Amniotic epithelial cell (primary cell): ENCODE measurements around the gene BNC1.
"Not testable (repeated sequence)": the region's sequence is repeated elsewhere in the genome, so short reads cannot be mapped to it uniquely, and the experiment has no call there.

Experiments
- DNase-seq: peaks from one replicate; pipeline ENCODE4 v3.0.0-alpha.2; 2010; ENCODE audit warnings: low read depth

The BNC1 gene

DNA sequence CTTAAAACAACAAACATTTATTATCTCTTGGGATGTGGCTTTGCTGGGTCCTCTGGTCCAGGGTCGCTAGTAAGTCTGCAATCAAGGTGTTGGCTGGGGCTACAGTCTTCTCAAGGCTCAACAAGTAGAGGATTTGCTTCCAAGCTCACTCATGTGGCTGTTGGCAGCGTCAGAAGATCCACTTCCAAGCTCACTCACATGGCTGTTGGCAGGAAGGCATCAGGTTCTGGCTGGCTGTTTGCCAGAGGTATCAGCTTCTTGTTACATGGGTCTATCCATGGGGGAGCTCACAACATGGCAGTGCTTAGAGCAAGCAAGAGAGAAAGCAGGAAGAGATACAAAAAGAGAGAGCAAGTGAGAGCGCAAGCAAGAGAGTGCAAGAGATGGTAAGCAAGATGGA is 15.0 kb upstream of the BNC1 start:
- DNase-seq = no peak

DNA sequence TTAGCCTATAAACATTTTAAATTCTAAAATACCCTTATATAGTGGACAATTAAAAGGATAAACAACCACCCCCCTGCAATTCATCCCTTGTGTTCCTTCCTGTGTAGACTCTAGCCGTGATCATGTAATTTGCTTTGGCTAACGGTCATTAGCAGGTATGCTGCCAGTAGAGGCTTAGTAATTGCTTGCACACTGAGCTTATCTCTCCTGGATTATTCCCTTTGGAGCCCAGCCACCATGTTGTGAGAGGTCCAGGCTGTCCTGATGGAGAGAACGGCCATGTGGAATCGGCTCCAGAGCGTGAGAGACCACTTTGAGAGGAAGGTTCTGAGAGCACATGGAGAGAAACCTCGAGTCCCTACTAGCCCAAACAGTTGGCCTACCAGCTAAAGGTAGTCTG is 11.0 kb upstream of the BNC1 start:
- DNase-seq = no peak

DNA sequence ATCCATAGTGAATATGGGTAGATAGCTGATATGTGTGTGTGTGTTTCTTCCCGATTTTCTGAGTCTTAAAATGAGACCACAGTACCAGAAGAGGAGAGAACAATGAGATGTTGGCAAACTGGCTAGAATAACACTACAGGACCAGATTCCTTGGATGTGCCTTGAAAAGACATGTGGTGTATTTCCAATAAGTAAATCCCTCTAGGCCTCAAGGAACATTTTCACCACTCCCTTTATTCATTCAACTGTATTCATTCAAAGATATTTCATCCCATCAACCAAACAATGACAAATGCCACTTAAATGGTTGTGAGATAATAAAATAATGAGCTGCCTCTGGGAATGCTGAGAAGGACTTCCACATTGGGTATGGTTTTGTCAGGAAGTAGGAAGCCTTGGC is 8.7 kb upstream of the BNC1 start:
- no peak for DNase-seq

DNA sequence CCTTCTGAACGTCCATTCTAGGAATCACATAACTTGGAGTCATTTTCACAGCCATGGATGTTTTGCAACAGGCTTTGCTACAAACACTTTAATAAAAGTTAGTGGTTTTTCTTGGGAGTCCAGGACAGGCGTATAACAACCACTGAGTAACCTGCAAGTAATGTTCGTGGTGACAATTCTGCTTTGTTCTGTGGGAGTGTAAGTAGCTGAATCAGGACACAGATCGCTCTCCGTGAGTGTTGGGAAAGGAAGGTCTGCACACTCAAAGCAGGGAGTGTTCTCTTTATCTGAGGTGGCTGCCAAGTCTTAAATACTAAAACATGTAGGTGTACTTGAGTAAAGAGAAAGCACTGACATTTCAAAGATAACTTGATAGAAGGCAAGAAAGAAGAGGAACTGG is 7.9 kb upstream of the BNC1 start:
- peak; percentile 83 for DNase-seq

DNA sequence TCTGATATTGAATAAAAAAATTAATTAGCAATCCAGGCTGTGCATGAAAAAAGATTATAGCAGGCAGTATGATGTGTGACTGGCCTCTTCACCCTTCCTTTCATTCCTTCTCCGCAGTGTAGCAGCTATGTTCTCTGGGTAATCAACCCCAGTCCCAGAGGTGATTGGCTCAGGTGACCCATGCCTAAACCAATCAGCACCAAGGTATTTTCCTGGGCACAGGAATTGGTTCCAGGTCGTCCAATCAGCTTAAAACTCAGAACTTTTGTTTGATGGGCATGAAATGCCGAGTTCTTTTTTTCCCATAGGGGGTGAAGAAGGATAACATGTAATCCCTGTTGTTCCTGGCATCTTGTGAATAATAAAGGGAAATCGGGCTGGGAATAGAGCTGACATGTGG is 5.8 kb upstream of the BNC1 start:
- DNase-seq = no peak

DNA sequence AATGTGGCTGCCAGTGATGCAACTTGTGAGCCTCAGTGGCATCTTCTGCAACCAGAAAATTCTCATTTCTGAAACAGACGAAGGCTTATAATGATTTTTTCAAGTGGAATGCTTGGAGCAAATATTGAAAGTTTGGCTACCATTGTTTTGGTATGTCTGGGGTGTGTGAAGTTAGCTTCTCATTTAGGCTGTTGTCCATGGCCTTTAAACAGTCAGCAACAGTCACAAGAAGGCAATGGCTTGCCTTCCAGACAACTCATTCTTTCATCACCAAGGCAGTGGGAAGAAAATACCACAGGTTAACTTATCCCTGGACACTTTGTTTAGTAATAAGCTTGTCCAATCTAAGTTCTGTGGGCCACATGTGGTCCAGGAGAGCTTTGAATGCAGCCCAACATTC is 4.7 kb upstream of the BNC1 start:
- DNase-seq = peak; percentile 68

DNA sequence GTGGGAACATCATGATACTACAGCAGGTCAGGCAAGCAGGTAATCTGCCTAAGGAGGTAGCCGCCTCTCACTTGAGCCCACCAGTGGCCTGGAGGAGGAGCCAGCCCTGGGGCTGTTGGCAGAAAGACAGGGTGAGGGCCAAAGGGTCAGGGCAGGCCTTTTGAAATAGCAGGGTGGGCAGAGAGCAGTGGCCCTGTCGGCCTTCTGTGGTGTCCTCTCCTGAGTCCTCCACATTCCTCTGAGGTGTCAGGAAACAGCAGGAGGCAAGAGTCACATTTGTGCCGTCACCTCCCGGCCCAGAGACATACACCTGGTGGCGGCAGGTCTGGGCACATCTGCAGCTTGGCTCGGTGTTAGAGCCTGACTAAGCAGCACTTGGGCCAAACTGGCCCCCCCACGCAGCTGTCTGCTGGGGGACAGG is 3.9 kb upstream of the BNC1 start:
- no peak for DNase-seq

DNA sequence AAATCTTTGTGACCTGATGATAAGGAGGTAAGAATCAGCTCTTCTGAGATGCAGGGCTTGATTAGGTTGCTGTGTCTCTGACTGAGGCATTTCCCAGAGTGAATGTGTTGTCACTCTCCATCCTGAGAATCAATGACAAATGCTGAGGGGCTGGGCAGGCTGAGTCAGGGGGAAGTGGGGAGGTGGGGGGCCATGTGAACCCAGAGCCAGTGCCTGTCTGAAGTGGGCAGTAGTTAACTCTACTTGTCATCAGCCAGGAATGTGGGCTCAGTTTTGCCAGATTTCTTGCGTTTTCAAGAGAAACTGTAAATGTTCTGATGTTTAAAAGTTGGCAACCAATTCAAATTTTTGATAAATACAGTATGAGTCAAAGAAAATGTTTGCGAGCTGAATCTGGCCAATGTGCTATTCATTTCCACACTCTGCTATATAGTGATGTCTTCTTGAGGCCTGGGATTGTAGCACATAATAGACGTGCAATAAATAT is 3.1 kb upstream of the BNC1 start:
- peak; percentile 98 for DNase-seq

DNA sequence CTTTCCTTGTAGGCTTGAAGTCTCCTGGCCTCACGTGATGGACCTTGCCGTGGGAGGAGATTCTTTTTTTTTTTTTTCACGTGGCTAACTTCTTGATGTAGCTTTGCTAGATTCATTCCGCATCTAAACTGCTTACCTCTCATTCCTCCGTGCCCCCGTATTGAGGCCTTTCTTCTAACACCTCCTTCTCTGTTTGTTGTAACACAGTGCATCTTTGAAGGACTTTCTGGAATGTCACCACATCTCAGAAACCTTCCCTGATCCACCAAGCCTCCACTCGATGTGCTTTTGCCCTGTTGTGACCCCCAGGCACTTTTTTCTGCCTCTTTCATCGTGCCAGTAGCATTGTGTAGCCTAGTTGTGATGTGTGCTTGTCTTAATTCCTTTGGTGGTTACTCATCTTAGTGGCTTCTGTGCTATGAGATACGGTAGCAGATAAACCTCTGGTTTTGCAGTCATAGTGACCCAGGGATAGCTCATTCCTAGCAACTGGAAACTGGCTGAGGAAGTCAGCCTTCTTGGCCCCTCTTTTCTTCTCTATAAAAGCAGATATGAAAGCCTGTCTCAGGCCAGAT is 1.6 kb upstream of the BNC1 start:
- DNase-seq = peak; percentile 96

DNA sequence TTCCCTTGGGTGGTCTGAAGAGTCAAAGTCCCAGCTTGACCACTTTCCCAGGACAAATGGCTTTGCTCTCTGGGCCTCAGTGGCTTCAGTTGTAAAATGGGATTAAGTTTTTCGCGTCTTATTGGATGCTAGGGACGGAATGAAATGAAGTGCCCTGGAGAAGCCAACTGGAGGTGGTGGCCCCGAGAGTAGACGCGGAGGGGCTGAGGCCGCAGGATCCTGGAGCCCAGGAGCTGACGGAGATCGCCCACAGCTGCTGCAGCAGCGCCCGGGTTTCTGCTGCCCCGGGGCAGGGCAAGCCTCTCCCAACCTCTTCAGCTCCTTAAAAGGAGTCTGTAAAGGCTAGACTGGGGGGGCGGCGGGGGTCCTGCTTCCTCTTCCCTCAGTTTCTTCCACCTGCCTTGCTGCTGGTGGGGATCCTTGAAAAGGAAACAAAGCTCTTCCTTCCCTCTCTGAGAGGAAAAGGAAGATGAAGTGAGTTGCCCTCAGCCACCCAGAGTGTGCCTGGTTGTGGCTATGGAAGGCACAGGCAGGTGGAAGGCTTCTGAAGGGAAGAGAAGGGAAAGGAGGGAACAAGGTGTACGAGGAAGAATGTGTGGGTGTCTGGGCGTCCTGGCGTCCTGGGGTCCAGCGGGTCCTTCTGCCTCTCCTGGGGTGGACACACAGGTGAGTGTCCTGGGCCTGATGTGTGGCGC is 967 bp upstream of the BNC1 start:
- DNase-seq = no peak

DNA sequence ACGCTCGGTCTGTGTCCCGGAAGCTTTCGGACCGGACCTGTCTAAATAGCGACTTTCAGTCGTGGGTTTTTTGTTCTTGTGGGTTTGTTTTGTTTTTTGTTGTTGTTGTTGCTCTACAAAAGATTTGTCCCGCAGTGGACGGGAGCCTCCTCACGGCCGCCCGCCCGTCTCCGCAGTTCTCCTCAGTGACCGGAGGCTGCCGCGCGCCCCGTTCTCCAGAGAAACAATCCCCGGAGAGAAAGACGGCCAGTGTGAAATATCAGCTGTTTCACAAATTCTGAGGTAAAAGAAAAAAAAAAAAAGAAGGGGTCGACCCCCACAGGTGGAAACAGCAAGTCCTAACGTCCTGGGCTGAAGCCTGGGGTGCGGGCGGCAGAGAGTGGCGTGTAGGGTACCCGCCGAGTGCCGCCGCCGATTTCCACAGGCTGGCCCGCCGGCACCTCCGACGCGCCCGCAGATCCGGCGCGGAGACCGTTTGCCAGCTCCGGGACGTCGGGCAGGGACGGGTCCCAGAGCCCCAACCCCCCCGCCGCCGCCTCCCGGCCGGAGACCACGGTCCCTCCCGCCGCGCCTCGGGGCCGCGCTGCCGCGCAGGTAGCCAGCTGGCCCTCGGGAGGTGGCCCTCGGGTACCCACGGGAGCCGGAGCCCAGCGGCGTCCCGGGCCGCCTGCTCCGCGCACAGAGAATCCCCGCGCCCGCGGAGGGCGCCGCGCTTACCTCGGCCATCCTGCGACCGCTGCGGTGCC is 478 bp downstream of the BNC1 start:
- no peak for DNase-seq

DNA sequence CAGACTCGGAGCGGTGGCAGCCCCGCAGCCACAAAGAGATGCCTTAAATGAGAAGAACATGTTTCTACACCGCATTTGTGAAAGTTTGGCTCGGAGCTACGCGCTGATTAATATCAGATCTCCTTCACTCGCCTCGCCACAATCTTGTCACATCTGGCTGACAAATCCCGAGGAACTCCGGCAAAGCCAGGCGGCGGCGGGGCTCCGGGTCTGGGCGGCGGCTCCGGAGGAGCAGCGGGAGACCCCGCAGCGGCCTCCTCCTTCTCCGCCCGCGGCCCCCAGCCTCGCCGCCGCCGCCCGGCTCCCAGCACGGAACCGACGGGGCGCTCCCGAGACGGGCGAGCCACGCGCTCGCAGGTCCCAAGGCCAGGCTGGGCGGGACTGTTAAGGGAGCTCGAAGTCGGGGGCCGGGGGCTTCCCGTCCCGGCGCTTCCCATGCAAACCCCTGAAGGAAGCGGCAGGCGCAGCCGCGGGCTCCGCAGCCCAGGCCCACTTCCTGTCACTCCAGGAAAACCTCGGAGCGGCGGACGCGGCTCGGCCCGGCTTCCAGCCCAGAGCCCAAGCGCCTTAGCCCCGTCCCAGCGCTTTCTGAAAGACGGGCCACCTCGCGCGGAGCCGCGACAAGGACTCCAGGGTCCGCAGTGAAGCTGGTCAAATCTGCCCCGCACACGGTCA is 1.2 kb downstream of the BNC1 start:
- DNase-seq = no peak

DNA sequence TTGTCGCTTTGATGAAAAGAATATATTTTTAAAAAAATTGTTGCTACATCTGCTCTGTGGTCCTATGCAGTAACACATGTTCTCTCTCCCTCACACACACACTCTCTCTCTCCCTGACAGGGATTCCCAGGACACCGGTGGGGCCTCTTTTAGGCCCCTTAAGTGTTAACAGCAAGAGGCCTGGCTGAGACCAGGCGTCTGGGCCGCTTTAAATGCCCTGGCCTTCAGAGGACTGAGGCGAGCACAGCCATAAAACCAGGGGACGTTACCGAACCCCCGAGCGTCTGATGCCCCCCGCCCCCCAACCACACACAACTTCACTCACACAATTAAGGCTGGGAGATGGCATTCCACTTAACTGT is 1.7 kb downstream of the BNC1 start:
- peak; percentile 73 for DNase-seq

DNA sequence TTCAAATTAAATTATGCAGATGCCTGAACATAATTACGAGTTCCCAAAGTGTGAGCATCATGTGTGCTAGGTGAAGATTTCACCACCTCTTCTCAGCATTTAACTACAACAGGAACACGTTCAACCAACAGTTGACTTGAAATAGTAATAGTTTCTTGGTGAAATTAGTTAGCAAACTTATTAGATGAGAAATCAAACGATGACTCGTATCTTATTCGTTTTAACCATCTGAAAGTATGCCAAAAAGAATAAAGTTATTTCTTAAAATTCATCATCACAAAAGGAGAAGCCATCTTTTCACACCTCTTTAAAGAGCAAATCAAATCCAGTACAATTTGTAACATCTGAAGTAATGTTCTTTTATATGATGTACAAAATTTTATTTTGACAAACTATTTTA is 2.3 kb downstream of the BNC1 start:
- no peak for DNase-seq

DNA sequence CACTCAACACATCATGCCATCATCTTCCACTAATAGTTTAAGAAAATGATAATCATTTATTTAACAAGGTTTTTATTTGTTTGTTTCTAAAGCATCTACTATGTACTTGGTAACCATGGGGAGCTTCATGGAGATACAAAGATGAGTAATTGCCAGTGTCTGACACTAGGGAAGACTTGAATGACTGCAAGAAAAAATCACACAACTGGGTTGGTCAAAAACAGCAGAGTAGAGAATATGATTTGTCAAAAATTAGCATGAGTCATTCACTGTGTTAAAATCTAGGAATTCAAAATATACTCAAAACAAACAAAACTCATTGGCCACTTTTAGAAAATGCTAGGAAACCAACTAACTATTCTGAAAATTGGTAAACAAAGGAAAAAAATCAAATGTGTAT is 6.3 kb downstream of the BNC1 start:
- peak; percentile 87 for DNase-seq

DNA sequence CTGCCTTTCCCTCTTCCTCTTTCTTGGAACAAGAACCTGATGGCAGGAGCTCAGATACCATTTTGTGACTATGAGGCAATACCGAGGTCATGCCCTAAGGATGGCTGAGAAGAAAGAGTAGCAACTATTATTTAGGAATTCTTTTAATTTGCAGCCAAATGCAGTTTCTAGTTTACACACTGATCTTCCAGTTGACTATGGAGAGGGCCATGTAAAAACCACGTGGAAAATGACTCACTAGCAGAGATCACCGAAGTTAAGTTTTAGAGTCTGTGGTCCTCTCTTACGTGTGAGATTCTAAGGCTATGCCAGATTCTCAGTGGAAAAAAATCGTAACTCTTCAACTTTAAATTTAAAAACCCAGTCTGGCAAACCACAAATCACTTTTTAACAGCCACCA is 7.8 kb downstream of the BNC1 start:
- DNase-seq = no peak

DNA sequence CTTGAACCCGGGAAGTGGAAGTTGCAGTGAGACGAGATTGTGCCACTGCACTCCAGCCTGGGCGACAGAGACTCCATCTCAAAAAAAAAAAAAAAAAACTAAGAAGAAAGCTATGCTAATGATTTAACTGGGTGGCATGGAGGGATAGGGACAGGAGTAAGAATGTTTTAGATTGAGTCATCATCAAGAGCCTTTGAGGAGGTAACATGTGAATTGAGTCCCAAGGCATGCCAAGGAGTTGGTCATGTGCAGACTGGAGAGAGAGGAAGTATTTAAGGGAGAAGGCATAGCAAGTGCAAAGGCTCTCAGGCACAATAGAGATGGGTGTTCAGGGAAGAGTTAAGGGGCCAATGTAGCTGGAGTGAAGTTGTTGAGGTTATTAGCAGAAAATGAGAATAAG is 9.1 kb downstream of the BNC1 start:
- DNase-seq = peak; percentile 57

DNA sequence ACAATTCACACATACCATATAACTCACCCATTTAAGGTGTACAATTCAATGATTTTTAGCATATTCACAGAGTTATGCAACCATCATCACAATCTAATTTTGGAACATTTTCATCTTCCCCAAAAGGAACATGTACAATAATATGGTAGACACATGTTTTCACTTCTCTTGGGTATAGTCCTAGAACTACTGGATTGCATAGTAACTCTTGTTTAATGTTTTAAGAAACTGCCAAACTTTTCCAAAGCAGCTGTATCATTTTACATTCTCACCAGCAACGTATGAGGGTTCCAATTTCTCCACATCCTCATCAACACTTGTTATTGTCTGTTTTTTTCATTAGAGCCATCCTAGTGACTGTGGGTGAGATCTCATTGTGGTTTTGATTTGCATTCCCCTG is 14.3 kb downstream of the BNC1 start:
- DNase-seq = no peak

DNA sequence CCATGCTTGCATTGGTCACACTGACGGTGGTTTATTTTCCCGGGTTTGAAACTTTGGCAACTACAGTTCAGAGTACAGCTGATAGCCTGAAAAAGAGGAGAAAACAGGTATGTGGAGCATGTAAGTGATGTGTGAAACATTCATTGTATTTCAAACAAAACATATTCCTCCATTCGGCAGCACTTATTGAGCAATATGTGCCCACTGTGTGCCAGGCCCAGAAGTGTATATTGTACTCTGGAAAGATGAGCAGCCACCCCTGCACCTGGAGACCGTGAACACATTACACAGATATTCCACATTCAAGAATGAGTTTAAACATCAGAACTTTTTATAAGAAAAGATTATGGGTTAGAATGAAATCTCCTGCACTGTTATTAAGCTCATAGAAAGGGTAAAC is 16.3 kb downstream of the BNC1 start:
- DNase-seq = no peak

DNA sequence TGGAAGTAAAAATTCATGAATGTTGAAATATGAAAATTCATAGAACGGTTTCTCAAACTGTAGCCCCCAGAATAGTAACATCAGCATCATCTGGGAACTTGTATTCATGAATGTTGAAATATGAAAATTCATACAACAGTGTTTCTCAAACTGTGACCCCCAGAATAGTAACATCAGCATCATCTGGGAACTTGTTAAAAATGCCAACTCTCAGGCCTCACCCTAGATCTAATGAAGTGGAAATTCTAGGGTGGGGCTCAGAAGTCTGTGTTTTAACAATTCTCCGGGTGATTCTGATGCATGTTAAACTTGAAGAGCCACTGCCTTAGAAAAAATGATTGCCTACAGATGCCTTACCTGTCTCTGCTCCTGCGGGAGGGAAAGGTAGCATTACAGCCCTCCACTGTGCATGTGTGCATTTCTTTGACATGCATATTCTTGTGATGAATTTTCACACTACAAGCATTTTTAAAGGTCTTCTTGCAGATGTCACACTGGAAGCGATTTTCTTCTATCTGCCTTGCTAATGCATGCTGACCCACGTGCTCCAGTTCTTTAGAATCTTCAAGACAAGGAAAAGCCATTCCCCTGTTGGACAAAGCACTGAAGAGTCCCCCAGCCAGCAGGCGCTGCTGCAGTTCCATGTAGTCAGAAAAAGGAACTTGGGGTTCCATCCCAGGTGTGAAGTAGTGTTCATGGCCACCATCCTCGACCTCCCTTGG is 21.7 kb downstream of the BNC1 start:
- no peak for DNase-seq

DNA sequence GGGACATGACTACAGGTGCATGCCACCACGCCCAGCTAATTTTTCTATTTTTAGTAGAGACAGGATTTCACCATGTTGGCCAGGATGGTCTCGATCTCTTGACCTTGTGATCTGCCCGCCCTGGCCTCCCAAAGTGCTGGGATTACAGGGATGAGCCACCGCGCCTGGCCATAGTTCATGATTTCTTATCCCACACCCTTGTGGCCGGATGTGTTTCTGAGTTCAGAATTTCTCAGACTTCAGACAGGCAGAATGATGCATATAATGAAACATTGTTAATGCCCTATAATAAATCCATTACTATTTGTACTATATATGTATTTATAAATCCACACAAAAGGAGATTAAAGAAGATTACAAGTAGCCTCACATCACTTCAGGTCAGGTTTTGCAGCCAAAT is 22.3 kb downstream of the BNC1 start:
- not testable (repeated sequence) for DNase-seq

DNA sequence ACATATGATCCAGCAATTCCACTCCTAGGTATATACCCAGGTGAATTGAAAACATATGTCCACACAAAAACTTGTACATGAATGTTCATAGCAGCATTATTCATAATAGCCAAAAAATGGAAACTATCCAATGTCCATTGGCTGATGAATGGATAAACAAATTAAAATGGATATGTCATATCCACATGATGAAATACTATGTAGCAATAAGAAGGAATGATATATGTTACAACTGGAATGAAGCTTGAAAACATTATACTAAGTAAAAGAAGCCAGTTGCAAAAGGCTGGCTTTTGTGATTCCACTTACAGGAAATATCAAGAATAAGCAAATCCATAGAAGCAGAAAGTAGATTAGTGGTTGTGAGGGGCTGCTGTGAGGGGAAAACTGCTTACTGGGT is 33.7 kb downstream of the BNC1 start:
- DNase-seq = peak; percentile 44
